NCI-H128 (cell line): ENCODE results near the gene NDUFS7.

Experiments used
- DNase-seq: peaks from one replicate; lab custom pipeline; 2025; ENCODE audit not compliant: unreplicated experiment; lab: John Stamatoyannopoulos, UW

Gene NDUFS7

DNA sequence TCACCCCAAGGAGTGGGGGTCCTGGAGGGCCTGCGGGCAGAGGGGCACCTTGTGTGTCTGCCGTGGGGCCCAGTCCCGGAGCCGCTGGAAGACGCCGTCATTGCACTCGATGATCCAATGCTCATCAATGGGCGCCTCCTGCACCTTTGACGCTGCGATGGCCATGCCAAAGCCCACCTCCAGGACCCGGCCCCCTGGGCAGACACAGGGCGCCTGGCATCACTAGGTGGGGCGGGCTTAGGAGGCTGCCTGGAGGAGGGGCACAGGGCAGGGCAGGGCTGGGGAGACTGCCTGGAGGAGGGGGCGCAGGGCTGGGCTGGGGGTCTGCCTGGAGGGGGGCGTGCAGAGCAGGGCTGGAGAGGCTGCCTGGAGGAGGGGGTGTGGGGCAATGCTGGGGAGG, 16.0 kb downstream of the NDUFS7 start:
- no peak for DNase-seq

DNA sequence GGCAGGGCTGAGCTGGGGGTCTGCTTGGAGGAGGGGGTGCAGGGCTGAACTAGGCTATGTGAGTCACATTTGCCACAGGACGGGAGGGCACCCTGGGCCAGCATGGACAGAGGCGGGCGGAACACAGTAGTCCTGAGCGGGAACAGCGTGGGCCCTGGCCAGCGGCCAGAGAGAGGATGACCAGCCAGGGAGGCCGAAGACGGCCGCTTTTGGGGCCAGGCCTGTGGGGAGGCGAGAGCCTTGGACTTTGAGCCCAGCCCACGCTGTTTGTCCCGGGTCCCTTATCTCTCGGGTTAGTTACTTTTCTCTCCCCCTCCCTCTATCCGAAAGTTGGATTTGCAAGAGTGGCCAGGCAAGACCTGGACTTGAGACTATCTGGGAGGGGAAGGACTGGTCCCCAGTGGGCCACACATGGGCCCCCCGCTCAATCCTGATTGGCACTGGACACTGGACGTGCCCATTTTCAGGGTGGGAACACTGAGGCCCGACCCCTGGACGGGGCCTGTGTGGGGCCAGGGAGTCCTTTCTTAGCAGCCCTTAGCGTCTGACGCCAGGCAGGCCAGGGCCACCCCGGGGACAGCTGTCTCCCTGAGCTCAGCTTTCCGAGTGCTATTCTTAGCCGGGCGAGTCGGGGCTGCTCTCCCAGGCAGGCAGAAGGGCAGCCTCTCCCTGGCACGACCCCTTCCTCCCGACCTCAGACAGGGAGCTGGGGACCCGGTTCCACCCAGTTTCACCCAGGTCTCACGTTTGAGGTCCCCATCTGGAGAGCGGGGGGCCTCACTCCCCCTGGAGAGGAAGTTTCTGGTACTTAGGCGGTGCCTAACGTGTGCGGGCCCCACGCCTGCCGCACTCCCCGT, 16.8 kb downstream of the NDUFS7 start:
- DNase-seq, result no peak

DNA sequence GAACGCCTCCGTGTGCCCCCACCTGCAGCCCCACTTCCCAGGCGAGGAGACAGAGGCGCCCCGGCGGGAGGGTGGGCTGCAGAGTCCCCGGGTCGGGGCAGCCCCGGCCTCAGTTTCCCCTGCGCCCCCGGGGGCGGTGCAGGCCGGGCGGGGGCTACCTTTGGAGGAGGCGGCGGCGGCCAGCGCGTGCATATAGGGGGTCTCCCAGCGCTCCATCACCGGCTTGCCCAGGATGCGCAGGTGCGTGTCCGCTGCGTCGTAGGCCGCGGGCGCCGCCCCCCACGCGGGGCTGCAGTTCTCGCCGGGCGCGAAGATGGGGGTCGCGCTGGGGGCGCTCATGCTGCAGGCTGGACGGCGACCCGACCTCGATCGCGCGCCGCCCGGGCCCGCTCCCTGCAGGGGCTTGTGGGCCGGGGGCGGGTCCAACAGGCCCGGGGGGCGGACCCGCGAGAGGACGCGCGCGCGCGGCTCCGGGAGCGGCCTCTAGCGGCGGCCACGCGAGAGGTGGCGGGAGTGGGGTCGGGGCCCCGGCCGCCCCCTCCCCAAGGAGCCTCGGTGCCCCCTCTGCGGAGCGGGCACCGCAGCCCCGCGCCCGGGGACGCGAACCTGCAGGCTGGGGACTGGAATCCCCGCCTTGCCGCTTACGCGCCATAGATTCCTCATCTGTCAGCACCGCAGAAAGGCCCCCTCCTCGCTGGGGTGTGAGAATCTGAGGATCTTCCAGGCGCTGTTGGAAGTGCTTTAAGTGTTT, 17.6 kb downstream of the NDUFS7 start, which contains the start of gene GAMT:
Gene GAMT (minus strand): TSS at position 405 of the 751 bp plus-strand sequence. CDS start 66 bp downstream, at position 339.
- no peak for DNase-seq

DNA sequence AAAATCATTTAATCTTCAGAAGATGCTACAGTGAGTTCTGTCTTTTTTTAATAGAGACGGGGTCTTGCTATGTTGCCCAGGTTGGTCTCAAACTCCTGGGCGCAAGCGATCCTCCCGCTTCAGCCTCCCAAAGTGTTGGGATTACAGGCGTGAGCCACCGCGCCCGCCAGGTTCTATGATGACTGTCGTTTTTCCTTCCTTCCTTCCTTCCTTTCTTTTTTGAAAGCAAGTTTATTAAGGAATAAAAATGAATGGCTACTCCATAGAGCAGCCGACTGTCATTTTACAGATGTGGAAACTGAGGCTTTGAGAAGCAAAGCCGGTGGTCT, 18.1 kb downstream of the NDUFS7 start:
- DNase-seq, result no peak

DNA sequence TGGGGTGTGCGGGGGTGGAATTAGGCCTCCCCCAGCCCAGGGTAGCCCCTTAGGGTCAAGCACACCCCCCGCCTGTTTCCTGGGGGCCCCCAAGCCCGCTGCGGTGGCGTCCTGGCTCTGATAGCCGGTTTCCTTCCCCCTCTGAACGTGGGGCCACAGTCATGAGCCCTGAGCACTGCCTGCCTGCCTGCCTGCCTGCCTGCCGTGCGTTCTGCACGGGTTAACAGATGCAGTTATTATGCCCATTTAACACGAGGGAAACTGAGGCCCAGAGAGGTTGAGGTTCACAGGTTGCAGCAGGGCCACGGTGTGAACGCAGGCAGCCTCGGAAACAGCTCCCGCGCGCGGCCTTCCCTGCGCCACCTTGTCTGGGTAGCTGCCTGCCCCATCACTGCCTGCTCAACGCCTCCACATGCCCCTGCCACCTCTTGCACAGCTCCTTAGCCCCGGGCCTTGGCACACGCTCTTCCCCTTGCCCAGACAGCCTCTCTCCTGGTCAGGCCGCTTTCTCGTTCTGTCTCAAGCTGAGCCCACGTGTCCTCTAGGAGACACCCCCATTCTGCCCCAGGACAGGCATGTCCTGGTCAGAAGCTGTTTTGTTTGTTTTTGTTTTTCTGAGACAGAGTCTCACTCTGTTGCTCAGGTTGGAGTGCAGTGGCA, 18.8 kb downstream of the NDUFS7 start:
- no peak for DNase-seq

DNA sequence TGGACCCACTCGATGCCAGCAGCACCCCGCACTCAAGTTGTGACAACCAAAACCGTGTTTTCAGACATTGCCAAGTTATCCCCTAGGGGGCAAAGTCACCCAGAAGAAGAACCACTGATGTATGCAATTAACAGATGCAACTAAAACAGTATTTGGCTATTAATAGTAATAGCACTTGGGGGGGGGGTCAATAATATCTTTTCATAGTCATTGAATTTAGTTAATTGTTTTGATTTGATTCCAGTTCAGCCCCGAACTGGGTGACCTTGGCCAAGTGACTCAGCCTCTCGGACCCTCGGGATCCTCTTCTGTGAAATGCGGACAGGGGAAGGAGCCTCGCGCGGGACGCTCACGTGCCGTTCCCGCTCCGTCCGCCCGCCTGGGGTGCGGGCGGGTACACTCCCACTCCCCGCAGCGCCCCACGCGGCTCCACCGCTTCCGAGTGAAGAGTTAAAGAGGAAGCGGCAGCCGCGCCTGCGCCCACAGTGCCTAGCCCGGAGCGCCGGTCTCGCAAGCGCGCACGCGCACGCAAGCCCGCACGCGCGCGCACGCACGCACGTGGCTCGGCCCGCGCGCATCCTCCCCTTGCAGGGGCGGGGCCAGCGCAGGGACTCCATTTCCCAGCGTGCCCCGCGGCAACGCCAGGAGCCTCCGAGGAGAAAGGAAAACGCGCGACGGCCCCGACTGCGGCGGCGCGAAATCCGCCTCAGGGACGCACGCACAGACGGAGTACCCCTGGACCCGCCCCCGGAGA, 23.2 kb downstream of the NDUFS7 start:
- peak; percentile 96 for DNase-seq

DNA sequence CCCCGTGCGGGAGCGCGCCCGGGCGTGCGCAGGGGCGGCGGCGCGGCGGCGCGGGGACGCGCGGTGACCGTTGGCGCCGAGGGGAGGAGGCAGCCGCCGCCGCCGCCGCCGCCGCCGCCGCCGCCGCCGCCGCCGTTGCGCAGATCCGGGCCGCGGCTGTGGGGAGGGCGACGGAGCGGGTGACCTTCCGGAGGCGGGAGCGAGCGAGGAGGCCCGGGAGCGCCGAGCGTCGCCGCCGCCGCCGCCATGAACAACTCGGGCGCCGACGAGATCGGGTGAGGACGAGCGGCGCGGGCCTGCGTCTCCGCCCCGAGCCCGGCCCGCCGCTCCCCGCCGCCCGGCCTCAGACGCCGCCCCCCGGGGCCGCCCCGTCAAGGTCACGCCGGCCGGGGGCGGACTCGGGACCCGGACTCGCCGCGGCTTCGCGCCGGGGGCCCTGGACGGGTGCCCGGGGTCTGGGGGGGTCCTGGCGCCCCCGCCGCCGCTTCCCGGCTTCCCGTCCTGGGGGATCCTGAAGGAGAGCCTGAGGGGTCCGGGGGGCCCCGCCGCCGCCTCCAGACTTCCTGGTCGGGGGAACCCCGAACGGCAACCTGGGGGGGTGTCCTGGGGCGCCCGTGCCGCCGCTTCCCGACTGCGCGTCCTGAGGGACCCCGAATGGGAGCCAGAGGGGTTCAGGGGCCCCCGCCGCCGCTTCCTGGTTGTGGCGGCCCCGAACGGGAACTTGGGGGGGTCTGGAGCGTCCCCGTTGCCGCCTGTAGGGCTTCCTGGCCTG, 24.0 kb downstream of the NDUFS7 start, which contains the start of gene DAZAP1:
Gene DAZAP1 (plus strand): TSS at position 59 of the 772 bp plus-strand sequence. CDS start 188 bp downstream, at position 247.
- DNase-seq, result no peak

DNA sequence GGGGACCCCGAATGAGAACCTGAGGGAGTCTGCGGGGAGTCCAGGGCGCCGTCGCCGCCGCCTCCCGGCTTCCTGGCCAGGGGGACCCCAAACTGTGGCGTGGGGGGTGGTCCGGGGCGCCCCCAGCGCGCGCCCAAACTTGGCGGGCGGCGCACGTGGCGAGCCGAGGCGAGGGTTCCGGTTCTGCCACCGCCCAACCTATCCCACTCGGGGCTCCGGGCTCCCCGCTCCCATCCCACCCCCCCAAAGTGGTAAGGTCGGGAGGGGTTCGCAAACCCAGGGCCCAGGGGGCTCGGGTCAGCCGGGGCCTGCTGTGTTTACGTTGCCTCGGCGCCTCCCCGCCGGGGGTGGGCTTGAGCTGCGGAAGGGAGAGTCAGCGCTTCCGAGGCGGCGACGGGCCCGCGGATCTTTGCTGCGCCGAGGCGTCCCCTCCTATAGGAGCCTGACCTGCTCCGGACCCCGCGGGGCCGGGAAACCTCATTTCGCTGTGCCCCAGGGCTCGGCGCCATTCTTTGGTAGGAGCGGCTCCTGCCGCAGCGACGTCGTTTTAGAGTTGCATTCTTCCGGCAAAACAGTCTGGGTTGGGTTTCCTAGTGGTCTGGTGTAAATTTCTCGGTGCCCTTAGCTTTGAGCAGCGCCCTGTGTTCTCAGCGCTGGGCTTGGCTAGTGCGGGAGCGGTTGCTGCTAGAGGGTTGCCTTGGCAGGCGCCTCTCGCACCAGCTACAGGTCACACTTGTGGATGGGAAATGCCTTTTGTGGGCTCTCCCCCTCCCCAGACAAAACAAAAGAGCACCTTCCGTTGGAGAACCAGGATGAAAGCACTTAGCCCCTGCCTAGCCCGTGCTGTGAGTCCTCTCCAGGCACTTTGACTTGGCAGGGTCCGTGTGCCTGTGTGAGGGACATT, 24.8 kb downstream of the NDUFS7 start:
- DNase-seq, result no peak

DNA sequence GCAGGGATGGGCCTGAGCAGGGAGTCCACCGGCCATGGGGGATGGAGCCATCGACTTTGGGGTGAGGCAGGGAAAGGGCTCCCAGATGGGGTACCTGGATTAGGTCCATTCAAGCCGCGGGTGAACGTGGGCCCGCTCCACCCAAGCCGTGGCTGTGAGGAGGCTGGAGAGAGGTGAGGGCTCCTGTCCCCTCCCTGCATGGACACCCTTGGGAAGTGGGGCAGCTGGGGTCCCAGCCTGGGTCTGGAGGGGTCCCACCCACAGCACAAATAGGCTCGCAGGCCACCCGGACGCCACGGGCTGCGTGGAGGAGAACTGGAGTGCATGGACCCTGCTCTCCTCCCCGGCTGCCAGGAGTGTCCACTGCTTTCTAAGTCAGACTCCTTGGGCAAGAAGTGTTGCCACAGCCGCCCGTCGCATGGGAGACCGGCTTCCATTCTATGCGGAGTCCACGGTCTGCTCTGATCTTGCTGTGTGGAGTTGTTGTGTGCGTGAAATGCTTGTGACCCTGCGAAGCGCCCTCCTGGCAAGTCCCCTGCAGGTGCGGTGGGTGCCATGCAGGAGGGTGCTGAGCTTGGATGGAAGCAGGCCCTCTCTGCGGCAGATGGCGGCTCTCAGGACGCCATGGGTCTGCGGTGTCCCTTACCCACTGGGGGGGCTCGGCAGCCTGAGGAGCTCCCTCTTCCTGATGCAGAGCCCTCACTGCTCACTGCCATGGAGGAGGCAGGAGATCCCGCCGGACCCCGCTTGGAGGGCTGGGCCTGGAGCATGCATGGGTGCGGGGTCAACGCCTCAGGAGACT, 25.7 kb downstream of the NDUFS7 start:
- DNase-seq, result no peak

DNA sequence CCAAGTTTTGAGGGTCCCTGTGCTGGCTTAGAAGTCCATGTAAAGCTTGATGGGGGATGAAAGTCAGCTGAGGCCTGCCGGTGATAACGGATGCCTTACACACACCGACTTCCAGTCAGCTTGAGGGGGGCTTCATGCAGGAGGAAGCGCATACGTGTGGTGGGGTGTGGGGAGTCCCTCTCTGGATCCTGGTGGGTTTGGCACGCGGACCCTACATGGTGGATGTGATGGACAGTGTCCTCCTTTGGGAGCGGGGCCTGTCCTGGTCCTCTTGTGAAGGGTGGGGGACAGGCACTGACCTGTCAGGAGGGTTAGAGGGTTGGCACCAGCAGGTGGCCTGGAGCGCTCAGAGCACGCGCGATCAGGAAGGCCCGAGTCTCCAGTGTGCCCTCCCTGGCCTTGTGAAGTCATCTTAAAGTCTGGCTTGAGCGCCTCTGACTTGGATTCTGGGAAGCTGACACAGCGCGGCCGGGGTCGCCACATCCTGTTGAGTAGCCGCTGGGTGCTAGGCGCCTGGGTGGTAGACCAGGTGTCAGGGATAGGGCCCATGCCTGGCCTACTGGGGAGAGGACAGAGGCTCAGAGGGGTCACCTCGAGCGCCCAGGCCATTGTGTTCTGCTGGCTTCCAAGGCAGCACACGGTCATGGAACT, 26.6 kb downstream of the NDUFS7 start:
- DNase-seq, result no peak

DNA sequence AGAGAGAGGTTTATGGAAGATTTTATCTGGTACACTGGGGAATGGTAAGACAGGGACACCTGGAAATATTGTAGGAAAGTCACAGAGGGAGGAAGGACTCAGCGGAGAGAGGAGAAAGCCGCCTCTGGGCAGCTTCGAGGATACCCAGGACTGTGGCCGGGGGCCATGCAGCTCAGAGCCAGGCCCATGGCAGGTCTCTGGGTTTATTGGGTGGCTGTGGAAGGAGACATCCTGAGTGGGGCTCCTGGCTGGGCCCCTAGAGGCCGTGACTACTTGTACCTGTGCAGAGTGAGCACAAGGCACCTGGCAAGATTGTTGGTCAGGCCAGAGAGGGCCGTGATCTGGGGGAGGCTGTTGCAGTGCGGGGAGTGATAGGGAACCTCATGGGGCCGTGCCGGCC, 27.1 kb downstream of the NDUFS7 start:
- DNase-seq, result no peak

DNA sequence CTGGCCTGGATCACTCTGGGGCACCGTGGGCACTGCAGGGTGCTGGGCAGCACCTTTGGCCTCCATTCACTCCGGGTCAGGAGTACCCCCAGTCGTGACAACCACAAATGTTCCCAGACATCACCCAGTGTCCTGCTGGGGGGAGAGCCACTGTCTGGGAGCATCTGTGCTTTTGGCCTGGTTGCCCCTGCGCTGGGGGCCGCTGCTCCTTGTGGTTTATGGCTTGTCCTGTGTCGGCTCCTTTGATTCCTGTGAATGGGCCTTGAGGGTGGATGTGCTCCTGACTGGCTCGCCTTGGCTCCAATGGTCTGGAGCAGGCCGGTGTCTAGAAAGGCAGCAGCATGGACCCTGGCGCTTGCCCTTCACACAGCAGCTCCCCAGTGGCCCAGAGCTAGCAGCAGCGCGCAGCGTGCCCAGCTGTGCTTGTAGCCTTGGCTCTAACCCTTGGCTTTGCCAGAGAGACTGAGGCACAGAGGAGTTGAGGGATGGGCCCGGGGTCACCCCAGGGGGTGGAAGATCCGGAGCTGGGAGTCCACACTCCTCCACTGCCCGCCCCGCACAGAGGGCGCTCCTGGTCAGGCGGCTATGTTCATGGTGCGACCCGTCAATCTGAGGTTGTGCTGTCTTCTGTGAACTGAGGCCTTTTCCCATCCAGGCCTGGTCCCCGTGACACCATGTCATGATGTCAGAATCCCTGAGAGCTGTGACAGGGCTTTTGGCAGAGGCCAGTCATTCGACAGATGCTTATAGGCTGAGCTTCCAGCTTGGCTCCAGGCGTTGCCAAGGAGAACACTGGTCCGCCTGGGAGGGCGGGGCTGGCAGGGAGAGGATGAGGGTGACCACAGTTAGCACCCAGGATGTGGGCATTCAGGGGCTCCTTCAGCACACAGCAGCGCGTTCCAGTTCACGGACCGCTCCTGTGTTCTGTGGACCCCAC, 27.8 kb downstream of the NDUFS7 start:
- DNase-seq, result no peak

DNA sequence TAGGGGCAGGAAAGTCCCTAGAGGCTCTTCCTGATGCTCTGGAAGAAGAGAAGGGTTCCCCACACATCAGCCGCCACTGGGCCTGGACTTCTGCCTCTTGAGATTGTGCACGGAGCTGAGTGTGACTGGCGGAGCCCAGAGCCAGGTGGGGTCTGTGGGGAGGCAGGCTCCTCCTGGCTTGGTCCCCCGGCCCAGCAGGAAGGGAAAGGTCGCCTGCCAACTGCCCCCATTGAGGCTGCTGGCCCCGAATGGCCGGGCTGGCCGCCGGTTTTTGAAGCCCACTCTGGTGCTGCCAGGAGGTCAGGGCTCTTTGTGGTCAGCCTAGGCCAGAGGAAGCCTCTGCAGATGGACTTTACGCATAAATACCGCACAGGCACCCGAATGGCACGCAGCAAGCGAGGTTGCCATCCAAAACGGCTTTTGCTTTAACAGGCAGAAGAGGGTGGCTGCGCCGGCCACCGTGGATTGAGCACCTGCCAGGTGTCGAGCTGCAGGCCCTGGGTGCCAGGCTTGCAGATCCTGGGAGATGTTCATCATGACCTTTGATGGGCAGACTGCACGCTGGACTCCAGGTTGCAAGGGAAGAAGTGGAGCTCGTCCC, 28.7 kb downstream of the NDUFS7 start:
- DNase-seq, result no peak

DNA sequence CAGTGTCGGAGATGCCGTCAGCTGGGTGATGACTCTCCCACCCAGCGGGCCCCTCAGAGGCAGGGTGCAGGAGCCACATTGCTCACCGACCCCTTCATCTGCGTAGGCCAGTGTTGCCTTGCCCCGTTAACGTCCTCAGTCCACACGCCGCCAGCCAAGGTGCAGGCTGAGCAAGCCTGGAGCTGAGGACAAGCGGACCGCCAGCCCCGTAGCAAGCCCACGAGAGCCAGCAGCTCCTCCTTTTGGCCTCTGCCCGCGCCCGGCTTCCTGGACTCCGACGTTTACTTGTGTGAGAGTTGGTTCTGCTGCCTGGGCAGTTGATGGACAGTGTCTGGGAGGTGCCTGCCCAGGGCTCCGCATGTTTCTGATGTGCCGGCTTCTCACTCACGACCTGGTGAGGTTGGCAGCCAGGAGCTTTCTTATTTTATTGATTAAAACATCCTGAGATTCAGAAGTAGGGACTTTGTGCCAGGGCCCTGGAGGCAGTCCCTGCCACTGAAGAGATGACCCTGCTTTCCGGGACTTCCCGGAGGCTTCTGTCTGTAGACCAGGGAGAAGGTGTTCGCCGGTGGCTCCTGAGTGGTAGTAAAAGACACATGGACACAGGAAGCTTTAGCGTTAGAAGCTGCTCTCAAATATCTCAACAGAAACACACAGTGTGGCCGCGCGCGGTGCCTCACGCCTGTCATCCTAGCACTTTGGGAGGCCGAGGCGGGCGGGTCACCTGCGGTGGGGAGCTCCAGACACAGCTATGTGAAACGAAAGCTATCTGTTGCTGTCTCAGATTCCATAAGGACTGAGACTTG, 29.5 kb downstream of the NDUFS7 start:
- no peak for DNase-seq

DNA sequence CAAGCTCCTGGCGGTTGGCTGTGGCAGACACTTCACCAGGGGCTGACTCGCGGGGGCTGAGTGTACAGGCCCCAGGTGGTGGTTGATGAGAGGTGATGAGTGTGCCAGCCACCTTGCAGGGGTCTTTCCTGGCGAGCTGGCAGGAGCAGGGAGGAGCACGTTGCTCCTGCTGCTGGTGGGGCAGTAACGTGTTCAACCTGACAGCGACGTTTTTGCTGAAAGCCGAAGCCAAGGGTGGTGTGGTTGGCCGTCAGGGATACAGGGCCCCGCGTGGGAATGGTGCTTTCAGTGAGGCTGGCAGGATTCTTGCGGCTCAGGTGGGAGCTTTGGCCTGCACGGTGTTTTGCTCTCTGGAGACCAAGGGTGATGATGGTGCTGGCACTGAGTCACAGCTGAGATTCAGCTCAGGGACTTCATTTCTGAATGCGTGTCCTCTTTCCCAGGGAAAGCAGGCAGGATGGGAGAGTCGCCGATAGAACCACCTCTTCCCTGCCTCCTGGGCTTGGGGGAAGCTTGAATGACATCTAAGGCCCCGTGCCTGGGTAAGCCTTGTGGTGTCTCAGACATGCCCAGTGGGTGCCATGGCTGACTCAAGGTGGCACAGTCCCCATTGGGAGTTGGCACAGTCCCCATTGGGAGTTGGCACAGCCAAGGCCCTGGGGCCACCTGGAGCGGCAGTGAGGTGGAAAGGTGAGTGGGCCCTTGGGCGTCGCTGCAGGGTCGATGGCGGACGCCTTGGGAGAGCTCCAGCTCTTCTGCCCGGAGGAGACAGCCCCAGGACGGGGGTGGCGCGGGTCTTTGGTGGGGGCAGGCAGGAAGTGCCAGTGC, 32.5 kb downstream of the NDUFS7 start:
- no peak for DNase-seq
